Fibroblast of the aortic adventitia (primary cell): ENCODE results near the gene M1AP. TPM values are rescaled to one million over a fixed set of nuclear protein-coding genes. Genes with fewer than 3 reads are reported as not detected.

Experiments
- DNase-seq: peaks from one replicate; pipeline ENCODE4 v3.0.0-alpha.2; 2010; ENCODE audit warnings: low read depth
- H3K4me3 ChIP-seq: 2 replicates; pipeline ENCODE4 v1.5.1; 2011; ENCODE audit warnings: low read depth, mild to moderate bottlenecking, control low read depth, low read length, moderate library complexity
- CTCF ChIP-seq: IDR thresholded peaks from 2 replicates; pipeline ENCODE4 v1.5.1; 2011; ENCODE audit warnings: mild to moderate bottlenecking, low read length, control low read depth, inconsistent platforms; ENCODE audit not compliant: insufficient read depth
- total RNA-seq: library from RNA; depleted of rRNA; stranded (reverse); fragments of >200 nt; gene quantifications from 2 replicates; pipeline ENCODE4 v1.2.3, GENCODE V29; 2012; ENCODE audit warnings: low replicate concordance

Gene M1AP
- total RNA-seq, 1 donor = not detected

- TF ChIP-seq CTCF = no peak
- no peak overlapping the region for H3K4me3 ChIP-seq
- no peak for DNase-seq
Measured at GRCh38 chr2:74546004-74546403, 102.1 kb downstream of the M1AP start.

GRCh38 chr2:74544634-74545033 lies 103.5 kb downstream of the M1AP start:
- TF ChIP-seq CTCF = no peak
- H3K4me3 ChIP-seq = no peak overlapping the region
- DNase-seq = no peak

- no peak for DNase-seq
- TF ChIP-seq CTCF = no peak
- H3K4me3 ChIP-seq = no peak overlapping the region
Measured at GRCh38 chr2:74542978-74543377, 105.2 kb downstream of the M1AP start.

- TF ChIP-seq CTCF = no peak
- no peak overlapping the region for H3K4me3 ChIP-seq
- DNase-seq = peak; percentile 92
Measured at GRCh38 chr2:74540291-74540690, 107.8 kb downstream of the M1AP start.

- H3K4me3 ChIP-seq = no peak overlapping the region
- no peak for TF ChIP-seq CTCF
- DNase-seq = no peak
Measured at GRCh38 chr2:74538881-74539339, 109.2 kb downstream of the M1AP start.

- no peak for TF ChIP-seq CTCF
- DNase-seq = peak; percentile 65
- H3K4me3 ChIP-seq = no peak overlapping the region
Measured at GRCh38 chr2:74537140-74537539, 111.0 kb downstream of the M1AP start.
